Osteoblast (primary cell): Measurements from ENCODE around the gene CCDC159. TPM values are rescaled to one million over a fixed set of nuclear protein-coding genes. Genes with fewer than 3 reads are reported as not detected.
A peak's percentile ranks its signal among the peaks of the same experiment; 100 is the strongest.

Experiments
- DNase-seq: peaks from one replicate; pipeline ENCODE4 v3.0.0; 2011; ENCODE audit warnings: low spot score, mixed read lengths; ENCODE audit not compliant: insufficient read length; ENCODE audit errors: missing footprints
- H2AFZ ChIP-seq: 2 replicates; pipeline ENCODE4 v1.6.0; 2011; ENCODE audit warnings: mild to moderate bottlenecking, low read length
- H3K27ac ChIP-seq: 2 replicates; pipeline ENCODE4 v1.5.1; 2011; ENCODE audit warnings: mild to moderate bottlenecking, low read depth, low read length, moderate library complexity
- H3K27me3 ChIP-seq: 2 replicates; pipeline ENCODE4 v1.6.0; 2012; ENCODE audit warnings: mild to moderate bottlenecking, control low read depth, inconsistent platforms, low read length, moderate library complexity; ENCODE audit not compliant: insufficient read depth
- H3K36me3 ChIP-seq: 2 replicates; pipeline ENCODE4 v1.5.1; 2011; ENCODE audit warnings: mild to moderate bottlenecking, low read length, control low read depth, moderate library complexity; ENCODE audit not compliant: insufficient read depth
- H3K4me1 ChIP-seq: 2 replicates; pipeline ENCODE4 v1.5.1; 2011; ENCODE audit warnings: mild to moderate bottlenecking, low read length, control low read depth, moderate library complexity; ENCODE audit not compliant: insufficient read depth
- H3K4me2 ChIP-seq: 2 replicates; pipeline ENCODE4 v1.6.0; 2011; ENCODE audit warnings: mild to moderate bottlenecking, low read length; ENCODE audit not compliant: insufficient read depth
- H3K4me3 ChIP-seq: fragments of 200-600 bp; sonication (generic); 3 replicates; pipeline ENCODE4 v1.5.1; 2012; ENCODE audit warnings: mild to moderate bottlenecking, low read length, inconsistent platforms; ENCODE audit not compliant: insufficient read depth
- H3K79me2 ChIP-seq: 2 replicates; pipeline ENCODE4 v1.6.0; 2012; ENCODE audit warnings: mild to moderate bottlenecking, low read length, control low read depth, inconsistent platforms; ENCODE audit not compliant: insufficient read depth
- H3K9me3 ChIP-seq: 2 replicates; pipeline ENCODE4 v1.5.1; 2011; ENCODE audit warnings: low read depth, low read length, control low read depth
- H4K20me1 ChIP-seq: 2 replicates; pipeline ENCODE4 v1.6.0; 2012; ENCODE audit warnings: mild to moderate bottlenecking, low read length, control low read depth; ENCODE audit not compliant: insufficient read depth
- total RNA-seq: library from RNA; depleted of rRNA; stranded (reverse); fragments of >200 nt; gene quantifications from 2 replicates; pipeline ENCODE4 v1.2.3, GENCODE V29; 2012
- TF ChIP-seq, protein P1 (sequence below): IDR thresholded peaks from 2 replicates; pipeline ENCODE4 v1.5.1; 2011; ENCODE audit warnings: mild to moderate bottlenecking, low read depth, low read length, moderate library complexity; ENCODE audit errors: extremely low read depth

CCDC159 gene
- total RNA-seq, 1 donor, result 4.0 TPM

DNA sequence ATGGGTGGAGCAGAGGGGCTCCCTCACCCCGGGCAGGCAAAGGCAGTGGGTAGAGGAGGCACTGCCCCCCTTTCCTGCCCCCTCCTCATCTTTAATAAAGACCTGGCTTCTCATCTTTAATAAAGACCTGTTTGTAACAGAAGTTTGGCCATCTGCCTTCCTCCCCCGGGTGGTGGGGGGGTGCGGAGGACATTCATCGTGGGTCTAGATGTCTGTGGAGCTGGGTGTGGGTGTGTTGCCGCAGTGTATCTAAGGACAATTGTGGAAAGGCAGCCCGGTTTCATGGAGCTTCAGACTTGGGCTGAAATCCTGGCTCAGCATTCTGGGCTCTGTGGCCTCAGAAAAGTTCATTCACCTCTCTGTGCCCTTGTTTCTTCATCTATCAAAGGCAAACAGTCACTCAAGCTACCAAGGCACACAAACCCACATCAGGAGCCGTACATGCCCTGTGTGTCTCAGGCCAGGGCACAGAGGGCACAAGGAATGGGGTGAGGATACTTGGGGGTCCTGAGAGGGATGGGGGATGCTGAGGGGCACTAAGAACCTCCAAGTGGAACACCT is 19.3 kb downstream of the CCDC159 start:
- Histone ChIP-seq H3K27me3 (no peaks in the 10 kb centered on the region), H3K79me2 (no peaks in the 10 kb centered on the region), H2AFZ (no peak overlapping the region), H4K20me1 (peaks cover 8% of the 10 kb centered on the region), H3K36me3 (peaks cover 30% of the 10 kb centered on the region), H3K4me2 (no peak overlapping the region), H3K27ac (no peak overlapping the region), H3K4me1 (no peaks in the 10 kb centered on the region), H3K4me3 (no peak overlapping the region), H3K9me3 (no peaks in the 10 kb centered on the region)
- TF ChIP-seq, protein P1, sequence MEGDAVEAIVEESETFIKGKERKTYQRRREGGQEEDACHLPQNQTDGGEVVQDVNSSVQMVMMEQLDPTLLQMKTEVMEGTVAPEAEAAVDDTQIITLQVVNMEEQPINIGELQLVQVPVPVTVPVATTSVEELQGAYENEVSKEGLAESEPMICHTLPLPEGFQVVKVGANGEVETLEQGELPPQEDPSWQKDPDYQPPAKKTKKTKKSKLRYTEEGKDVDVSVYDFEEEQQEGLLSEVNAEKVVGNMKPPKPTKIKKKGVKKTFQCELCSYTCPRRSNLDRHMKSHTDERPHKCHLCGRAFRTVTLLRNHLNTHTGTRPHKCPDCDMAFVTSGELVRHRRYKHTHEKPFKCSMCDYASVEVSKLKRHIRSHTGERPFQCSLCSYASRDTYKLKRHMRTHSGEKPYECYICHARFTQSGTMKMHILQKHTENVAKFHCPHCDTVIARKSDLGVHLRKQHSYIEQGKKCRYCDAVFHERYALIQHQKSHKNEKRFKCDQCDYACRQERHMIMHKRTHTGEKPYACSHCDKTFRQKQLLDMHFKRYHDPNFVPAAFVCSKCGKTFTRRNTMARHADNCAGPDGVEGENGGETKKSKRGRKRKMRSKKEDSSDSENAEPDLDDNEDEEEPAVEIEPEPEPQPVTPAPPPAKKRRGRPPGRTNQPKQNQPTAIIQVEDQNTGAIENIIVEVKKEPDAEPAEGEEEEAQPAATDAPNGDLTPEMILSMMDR, result no peak
- DNase-seq, result peak; percentile 35

- no peaks in the 10 kb centered on the region for H3K79me2 ChIP-seq
- H2AFZ ChIP-seq, result no peak overlapping the region
- H3K9me3 ChIP-seq, result no peaks in the 10 kb centered on the region
- TF ChIP-seq, protein P1, result no peak
- peaks cover 13% of the 10 kb centered on the region for H3K36me3 ChIP-seq
- no peaks in the 10 kb centered on the region for H3K4me1 ChIP-seq
- peaks cover 8% of the 10 kb centered on the region for H4K20me1 ChIP-seq
- H3K4me2 ChIP-seq, result no peak overlapping the region
- no peak for DNase-seq
- H3K27me3 ChIP-seq, result no peaks in the 10 kb centered on the region
- H3K4me3 ChIP-seq, result no peak overlapping the region
- H3K27ac ChIP-seq, result no peak overlapping the region
Measured at GRCh38 chr19:11367528-11367927, 21.2 kb downstream of the CCDC159 start.

DNA sequence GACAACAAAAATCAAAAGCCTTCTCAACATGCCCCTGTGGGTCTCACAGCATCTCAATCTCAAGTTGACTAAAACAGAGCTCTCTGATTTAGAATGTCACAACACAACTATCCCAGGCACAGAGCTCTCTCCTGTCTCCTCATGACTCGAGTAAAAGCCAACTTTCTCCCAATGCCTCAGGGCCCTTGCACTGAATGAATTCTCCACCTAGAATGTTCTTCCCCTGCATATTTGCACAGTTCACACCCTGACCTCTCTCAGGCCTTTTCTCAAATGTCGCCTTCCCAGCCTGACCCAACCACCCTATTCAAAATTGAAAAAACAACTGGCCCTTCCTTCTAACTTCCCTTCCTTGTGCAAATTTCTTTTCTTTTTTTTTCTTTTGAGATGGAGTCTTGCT is 24.4 kb downstream of the CCDC159 start:
- H3K9me3 ChIP-seq, result no peaks in the 10 kb centered on the region
- H4K20me1 ChIP-seq, result peaks cover 7% of the 10 kb centered on the region
- no peak overlapping the region for H3K4me2 ChIP-seq
- H3K36me3 ChIP-seq, result peaks cover 4% of the 10 kb centered on the region
- peaks cover 17% of the 10 kb centered on the region for H3K4me1 ChIP-seq
- H2AFZ ChIP-seq, result no peak overlapping the region
- no peak overlapping the region for H3K27ac ChIP-seq
- DNase-seq, result no peak
- TF ChIP-seq, protein P1, result no peak
- peaks cover 3% of the 10 kb centered on the region for H3K79me2 ChIP-seq
- H3K4me3 ChIP-seq, result no peak overlapping the region
- no peaks in the 10 kb centered on the region for H3K27me3 ChIP-seq

DNA sequence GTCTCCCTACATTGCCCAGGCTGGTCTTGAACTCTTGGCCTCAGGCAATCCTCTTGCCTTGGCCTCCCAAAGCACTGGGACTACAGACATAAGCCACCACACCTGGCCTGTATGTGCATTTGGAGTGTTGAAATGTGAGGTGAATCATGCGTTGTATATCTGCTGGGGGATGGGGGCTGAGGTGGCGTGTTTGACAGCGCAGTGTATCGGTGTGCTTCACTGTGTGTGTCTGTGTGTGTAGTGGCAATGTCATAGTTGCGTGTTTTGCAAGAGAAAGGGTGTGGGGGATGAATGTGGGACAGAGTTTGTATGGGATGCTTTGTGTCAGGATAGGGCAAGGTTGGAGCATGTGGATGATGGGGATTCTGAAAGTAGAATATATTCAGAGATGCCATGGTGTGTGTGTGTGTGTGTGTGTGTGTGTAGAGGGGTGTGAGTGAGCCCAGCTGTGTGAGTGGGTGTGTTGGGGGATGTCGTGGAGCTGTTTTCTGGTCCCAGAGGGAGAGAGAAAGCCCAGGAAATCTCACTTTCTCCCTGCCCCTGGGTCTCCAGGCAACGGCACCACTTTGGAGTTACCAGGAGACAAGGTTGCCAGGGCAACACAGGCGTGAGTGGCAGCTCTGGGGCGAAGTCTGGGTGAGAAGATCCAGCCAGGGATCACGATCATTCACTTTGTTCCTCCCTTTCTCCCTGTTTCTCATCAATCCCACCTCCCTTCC is 27.0 kb downstream of the CCDC159 start:
- Histone ChIP-seq H3K27me3 (no peaks in the 10 kb centered on the region), H3K4me2 (no peak overlapping the region), H3K36me3 (peaks cover 3% of the 10 kb centered on the region), H3K4me1 (peaks cover 37% of the 10 kb centered on the region), H3K27ac (no peak overlapping the region), H3K79me2 (peaks cover 4% of the 10 kb centered on the region), H3K9me3 (no peaks in the 10 kb centered on the region), H2AFZ (no peak overlapping the region), H3K4me3 (no peak overlapping the region), H4K20me1 (peaks cover 10% of the 10 kb centered on the region)
- TF ChIP-seq, protein P1, result no peak
- peak; percentile 37 for DNase-seq
